ENCODE measurements around the gene ADARB1. TPM values are rescaled to one million over a fixed set of nuclear protein-coding genes. Genes with fewer than 3 reads are reported as not detected.

ADARB1 gene
- polyA plus RNA-seq, 3 donors = 0.40 to 2.6 (median 1.0) TPM

DNA sequence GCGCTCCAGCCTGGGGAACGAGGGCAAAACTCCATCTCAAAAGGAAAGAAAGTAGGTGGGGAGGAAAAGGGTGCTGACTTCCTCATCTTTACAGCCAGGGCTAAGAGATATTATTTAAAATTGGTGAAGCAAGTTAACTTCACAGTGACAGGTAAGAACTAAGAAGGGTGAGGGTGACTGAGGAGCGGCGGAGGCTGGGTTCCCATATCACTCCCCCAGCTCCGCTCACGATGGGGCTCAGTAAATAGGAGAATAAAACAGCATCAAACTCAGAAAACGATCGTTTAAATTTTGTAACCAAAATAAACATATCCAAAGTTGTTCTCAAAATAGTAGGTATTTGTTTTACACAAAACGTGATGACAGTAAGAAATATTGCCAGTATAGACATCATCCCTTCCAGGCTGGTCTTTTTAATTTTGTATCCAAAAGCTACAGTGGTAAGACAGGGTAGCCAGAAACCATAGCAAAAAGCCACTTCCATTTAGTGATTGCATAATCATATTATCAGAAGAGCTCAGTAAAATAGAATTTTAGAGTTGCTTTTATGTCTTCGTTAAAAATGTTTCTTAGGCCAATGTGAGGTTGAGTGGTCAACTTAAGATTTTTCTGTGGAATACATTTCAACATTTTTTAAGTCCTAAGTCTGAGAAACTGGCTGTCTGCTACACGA, 26.2 kb upstream of the ADARB1 start:
- intact Hi-C loops (cut with micrococcal nuclease) = no loop called here
- Histone ChIP-seq H4K20me1 (ENCODE audit: insufficient read depth, low read length) (no peaks in the 10 kb centered on the region), H2AFZ (ENCODE audit: insufficient read depth, low read depth, low read length, poor library complexity, severe bottlenecking) (no peak overlapping the region), H3K9me3 (replicated peaks in 1 of 2; ENCODE audit: control insufficient read depth in 1 of 2, insufficient read depth in 1 of 2, low read length in 2 of 2) (peaks cover 9 to 14% of the 10 kb centered on the region in 2 donors), H3K9ac (ENCODE audit: insufficient read depth, low read length, poor library complexity, severe bottlenecking) (no peak overlapping the region), H3K27ac (ENCODE audit: low read depth in 1 of 2, low read length in 2 of 2) (no peak overlapping the region), H3K4me1 (ENCODE audit: control insufficient read depth in 1 of 2, insufficient read depth in 2 of 2, low read length in 2 of 2) (no peaks in the 10 kb centered on the region), H3K27me3 (ENCODE audit: control insufficient read depth in 2 of 2, insufficient read depth in 2 of 2, low read length in 2 of 2) (no peaks in the 10 kb centered on the region), H3K36me3 (replicated peaks in 1 of 2; ENCODE audit: control insufficient read depth in 1 of 2, insufficient read depth in 2 of 2, low read length in 2 of 2) (no peaks in the 10 kb centered on the region), H3K4me3 (replicated peaks in 1 of 3; ENCODE audit: low read depth in 2 of 3, low read length in 3 of 3) (no peak overlapping the region), H3K79me2 (ENCODE audit: insufficient read depth, low read length) (no peaks in the 10 kb centered on the region), H3K4me2 (replicated peaks; ENCODE audit: extremely low read depth, low read length, poor library complexity, severe bottlenecking) (no peak overlapping the region)
- no peak overlapping the region for H3K4me3 Mint-ChIP-seq
- no peak for TF ChIP-seq CTCF (IDR thresholded peaks at IDR 0.05)
- H3K4me1 Mint-ChIP-seq = peaks cover 7% of the 10 kb centered on the region
- no CpG with 5 or more reads among the region's 11 CpGs for WGBS (ENCODE audit: insufficient coverage)
- no peak for DNase-seq
- H3K27ac Mint-ChIP-seq = no peak overlapping the region
- no peaks in the 10 kb centered on the region for H3K36me3 Mint-ChIP-seq
- H3K9me3 Mint-ChIP-seq = peaks cover 6 to 27% (median 14%) of the 10 kb centered on the region in 7 donors
- peaks cover 9 to 13% (median 9%) of the 10 kb centered on the region in 3 donors for H3K27me3 Mint-ChIP-seq (ENCODE audit: low read depth in 3 of 3)

DNA sequence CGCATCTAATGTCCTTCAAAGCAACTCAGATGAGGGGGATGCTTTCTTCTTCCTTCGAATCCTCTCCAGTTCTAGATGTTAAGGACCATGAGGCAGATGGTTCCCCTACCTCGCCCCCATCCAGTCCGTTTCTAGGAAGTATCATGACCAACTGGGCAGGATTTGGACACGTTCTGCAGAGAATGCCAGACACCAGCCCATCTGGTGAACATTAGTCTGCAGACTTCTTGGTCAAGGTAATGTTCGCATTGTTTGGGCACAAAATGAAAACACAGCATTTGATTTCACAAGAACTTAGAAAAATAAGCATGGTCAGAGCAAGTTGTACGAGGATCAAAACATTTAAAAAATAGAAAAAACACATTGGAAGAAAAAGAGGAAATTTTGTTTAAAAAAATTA, 25.4 kb upstream of the ADARB1 start:
- intact Hi-C loops (cut with micrococcal nuclease) = no loop called here
- Mint-ChIP-seq H3K27me3 (ENCODE audit: low read depth in 3 of 3) (peaks cover 13 to 15% (median 13%) of the 10 kb centered on the region in 3 donors), H3K4me1 (peaks cover 7% of the 10 kb centered on the region), H3K36me3 (no peaks in the 10 kb centered on the region), H3K27ac (no peak overlapping the region), H3K4me3 (peak overlapping the region in 1 of 2 donors; percentile 5), H3K9me3 (peaks cover 6 to 27% (median 14%) of the 10 kb centered on the region in 7 donors)
- TF ChIP-seq CTCF (IDR thresholded peaks at IDR 0.05) = no peak
- Histone ChIP-seq H3K4me3 (replicated peaks in 1 of 3; ENCODE audit: low read depth in 2 of 3, low read length in 3 of 3) (no peak overlapping the region), H3K9ac (ENCODE audit: insufficient read depth, low read length, poor library complexity, severe bottlenecking) (no peak overlapping the region), H3K9me3 (replicated peaks in 1 of 2; ENCODE audit: control insufficient read depth in 1 of 2, insufficient read depth in 1 of 2, low read length in 2 of 2) (peaks cover 9 to 14% of the 10 kb centered on the region in 2 donors), H3K79me2 (ENCODE audit: insufficient read depth, low read length) (no peaks in the 10 kb centered on the region), H3K4me2 (replicated peaks; ENCODE audit: extremely low read depth, low read length, poor library complexity, severe bottlenecking) (no peak overlapping the region), H3K36me3 (replicated peaks in 1 of 2; ENCODE audit: control insufficient read depth in 1 of 2, insufficient read depth in 2 of 2, low read length in 2 of 2) (no peaks in the 10 kb centered on the region), H2AFZ (ENCODE audit: insufficient read depth, low read depth, low read length, poor library complexity, severe bottlenecking) (no peak overlapping the region), H3K27ac (ENCODE audit: low read depth in 1 of 2, low read length in 2 of 2) (no peak overlapping the region), H3K27me3 (ENCODE audit: control insufficient read depth in 2 of 2, insufficient read depth in 2 of 2, low read length in 2 of 2) (no peaks in the 10 kb centered on the region), H3K4me1 (ENCODE audit: control insufficient read depth in 1 of 2, insufficient read depth in 2 of 2, low read length in 2 of 2) (no peaks in the 10 kb centered on the region), H4K20me1 (ENCODE audit: insufficient read depth, low read length) (no peaks in the 10 kb centered on the region)
- WGBS (ENCODE audit: insufficient coverage) = 76% methylated on average over 6 of the region's 7 CpGs
- no peak for DNase-seq

All from CD14-positive monocyte (primary cell).